Measurements from ENCODE around the gene NKX1-1.
"Not testable (repeated sequence)": the region's sequence is repeated elsewhere in the genome, so short reads cannot be mapped to it uniquely, and the experiment has no call there.

The NKX1-1 gene

GRCh38 chr4:1398681-1399507, 7.3 kb downstream of the NKX1-1 start:
- peaks cover under 1 to 12% of the 10 kb centered on the region in 2 donors for H3K36me3 ChIP-seq (ENCODE audit: control insufficient read depth in 1 of 2, insufficient read depth in 2 of 2, low read length in 2 of 2)
- no peaks in the 10 kb centered on the region for H3K4me1 ChIP-seq (ENCODE audit: control insufficient read depth in 1 of 2, insufficient read depth in 2 of 2, low read length in 2 of 2)
- peaks cover 11 to 14% of the 10 kb centered on the region in 2 donors for H3K9me3 ChIP-seq (ENCODE audit: control insufficient read depth in 1 of 2, low read length in 2 of 2)
- peaks cover 19 to 25% of the 10 kb centered on the region in 2 donors for H3K27me3 ChIP-seq (ENCODE audit: control insufficient read depth in 1 of 2, insufficient read depth in 2 of 2, low read length in 2 of 2)
- no peak overlapping the region for H3K9ac ChIP-seq (ENCODE audit: low read depth in 1 of 2, low read length in 2 of 2)
- no peak overlapping the region for H3K4me3 ChIP-seq (ENCODE audit: low read depth in 1 of 2, low read length in 2 of 2)
- H3K27ac ChIP-seq (ENCODE audit: low read depth, low read length), result no peak overlapping the region

- no peak overlapping the region for H3K27ac ChIP-seq (ENCODE audit: low read depth, low read length)
- H3K36me3 ChIP-seq (ENCODE audit: control insufficient read depth in 1 of 2, insufficient read depth in 2 of 2, low read length in 2 of 2), result peaks cover 13 to 21% of the 10 kb centered on the region in 2 donors
- no peak overlapping the region for H3K4me3 ChIP-seq (ENCODE audit: low read depth in 1 of 2, low read length in 2 of 2)
- peaks cover 10 to 17% of the 10 kb centered on the region in 2 donors for H3K27me3 ChIP-seq (ENCODE audit: control insufficient read depth in 1 of 2, insufficient read depth in 2 of 2, low read length in 2 of 2)
- H3K9ac ChIP-seq (ENCODE audit: low read depth in 1 of 2, low read length in 2 of 2), result no peak overlapping the region
- H3K9me3 ChIP-seq (ENCODE audit: control insufficient read depth in 1 of 2, low read length in 2 of 2), result peaks cover 11 to 17% of the 10 kb centered on the region in 2 donors
- H3K4me1 ChIP-seq (ENCODE audit: control insufficient read depth in 1 of 2, insufficient read depth in 2 of 2, low read length in 2 of 2), result no peaks in the 10 kb centered on the region
These were observed 9.3 kb downstream of the NKX1-1 start for GRCh38 chr4:1396806-1397455.

- Histone ChIP-seq H3K36me3 (ENCODE audit: control insufficient read depth in 1 of 2, insufficient read depth in 2 of 2, low read length in 2 of 2) (peaks cover 13 to 23% of the 10 kb centered on the region in 2 donors), H3K9me3 (ENCODE audit: control insufficient read depth in 1 of 2, low read length in 2 of 2) (peaks cover 11 to 17% of the 10 kb centered on the region in 2 donors), H3K4me3 (ENCODE audit: low read depth in 1 of 2, low read length in 2 of 2) (no peak overlapping the region), H3K27ac (ENCODE audit: low read depth, low read length) (no peak overlapping the region), H3K27me3 (ENCODE audit: control insufficient read depth in 1 of 2, insufficient read depth in 2 of 2, low read length in 2 of 2) (peaks cover 3 to 11% of the 10 kb centered on the region in 2 donors), H3K9ac (ENCODE audit: low read depth in 1 of 2, low read length in 2 of 2) (no peak overlapping the region), H3K4me1 (ENCODE audit: control insufficient read depth in 1 of 2, insufficient read depth in 2 of 2, low read length in 2 of 2) (no peaks in the 10 kb centered on the region)
These were observed 10.1 kb downstream of the NKX1-1 start for GRCh38 chr4:1395941-1396805.

DNA sequence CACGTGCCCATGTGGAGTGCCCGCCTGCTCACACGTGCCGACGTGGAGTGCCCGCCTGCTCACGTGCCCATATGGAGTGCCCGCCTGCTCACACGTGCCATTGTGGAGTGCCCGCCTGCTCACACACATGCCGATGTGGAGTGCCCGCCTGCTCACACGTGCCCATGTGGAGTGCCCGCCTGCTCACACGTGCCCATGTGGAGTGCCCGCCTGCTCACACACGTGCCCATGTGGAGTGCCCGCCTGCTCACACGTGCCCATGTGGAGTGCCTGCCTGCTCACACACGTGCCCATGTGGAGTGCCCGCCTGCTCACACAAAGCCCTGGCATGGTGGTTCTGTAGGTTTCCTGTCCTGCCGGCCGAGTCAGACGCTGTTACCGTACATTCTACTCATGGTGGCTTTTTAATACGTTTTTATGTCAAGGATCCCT, 10.8 kb downstream of the NKX1-1 start:
- not testable (repeated sequence) for H3K27me3 ChIP-seq (ENCODE audit: control insufficient read depth in 1 of 2, insufficient read depth in 2 of 2, low read length in 2 of 2); H3K4me1 ChIP-seq (ENCODE audit: control insufficient read depth in 1 of 2, insufficient read depth in 2 of 2, low read length in 2 of 2); H3K27ac ChIP-seq (ENCODE audit: low read depth, low read length); H3K9ac ChIP-seq (ENCODE audit: low read depth in 1 of 2, low read length in 2 of 2); H3K4me3 ChIP-seq (ENCODE audit: low read depth in 1 of 2, low read length in 2 of 2)
- Histone ChIP-seq H3K36me3 (ENCODE audit: control insufficient read depth in 1 of 2, insufficient read depth in 2 of 2, low read length in 2 of 2) (peaks cover 13 to 25% of the 10 kb centered on the region in 2 donors), H3K9me3 (ENCODE audit: control insufficient read depth in 1 of 2, low read length in 2 of 2) (peaks cover 11 to 17% of the 10 kb centered on the region in 2 donors)

- Histone ChIP-seq H3K9me3 (ENCODE audit: control insufficient read depth in 1 of 2, low read length in 2 of 2) (peaks cover 11 to 17% of the 10 kb centered on the region in 2 donors), H3K36me3 (ENCODE audit: control insufficient read depth in 1 of 2, insufficient read depth in 2 of 2, low read length in 2 of 2) (peaks cover 13 to 25% of the 10 kb centered on the region in 2 donors)
- not testable (repeated sequence) for H3K27me3 ChIP-seq (ENCODE audit: control insufficient read depth in 1 of 2, insufficient read depth in 2 of 2, low read length in 2 of 2); H3K27ac ChIP-seq (ENCODE audit: low read depth, low read length); H3K4me3 ChIP-seq (ENCODE audit: low read depth in 1 of 2, low read length in 2 of 2); H3K9ac ChIP-seq (ENCODE audit: low read depth in 1 of 2, low read length in 2 of 2); H3K4me1 ChIP-seq (ENCODE audit: control insufficient read depth in 1 of 2, insufficient read depth in 2 of 2, low read length in 2 of 2)
These were observed 11.5 kb downstream of the NKX1-1 start for GRCh38 chr4:1394554-1395388.

- Histone ChIP-seq H3K27ac (ENCODE audit: low read depth, low read length) (no peak overlapping the region), H3K9ac (ENCODE audit: low read depth in 1 of 2, low read length in 2 of 2) (no peak overlapping the region), H3K9me3 (ENCODE audit: control insufficient read depth in 1 of 2, low read length in 2 of 2) (peaks cover 14 to 17% of the 10 kb centered on the region in 2 donors), H3K4me1 (ENCODE audit: control insufficient read depth in 1 of 2, insufficient read depth in 2 of 2, low read length in 2 of 2) (no peaks in the 10 kb centered on the region), H3K4me3 (ENCODE audit: low read depth in 1 of 2, low read length in 2 of 2) (no peak overlapping the region), H3K27me3 (ENCODE audit: control insufficient read depth in 1 of 2, insufficient read depth in 2 of 2, low read length in 2 of 2) (no peaks in the 10 kb centered on the region), H3K36me3 (ENCODE audit: control insufficient read depth in 1 of 2, insufficient read depth in 2 of 2, low read length in 2 of 2) (peaks cover 13 to 25% of the 10 kb centered on the region in 2 donors)
These were observed 12.4 kb downstream of the NKX1-1 start for GRCh38 chr4:1393866-1394265.

DNA sequence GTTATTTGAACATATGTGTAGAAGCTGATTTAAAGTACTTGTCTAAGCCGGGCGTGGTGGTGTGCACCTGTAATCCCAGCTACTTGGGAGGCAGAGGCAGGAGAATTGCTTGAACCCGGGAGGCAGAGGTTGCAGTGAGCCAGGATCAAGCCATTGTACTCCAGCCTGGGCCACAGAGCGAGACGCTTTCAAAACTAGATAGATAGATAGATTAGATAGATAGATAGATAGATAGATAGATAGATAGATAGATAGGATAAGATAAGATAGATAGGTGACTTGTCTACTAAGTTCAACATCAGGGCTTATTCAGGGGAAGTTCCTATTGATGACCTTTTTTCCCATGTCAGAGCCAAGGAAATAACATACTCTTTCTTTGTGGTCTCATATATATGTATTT, 12.9 kb downstream of the NKX1-1 start:
- H3K27me3 ChIP-seq (ENCODE audit: control insufficient read depth in 1 of 2, insufficient read depth in 2 of 2, low read length in 2 of 2); H3K4me1 ChIP-seq (ENCODE audit: control insufficient read depth in 1 of 2, insufficient read depth in 2 of 2, low read length in 2 of 2); H3K4me3 ChIP-seq (ENCODE audit: low read depth in 1 of 2, low read length in 2 of 2); H3K9ac ChIP-seq (ENCODE audit: low read depth in 1 of 2, low read length in 2 of 2); H3K27ac ChIP-seq (ENCODE audit: low read depth, low read length): not testable (repeated sequence)
- Histone ChIP-seq H3K36me3 (ENCODE audit: control insufficient read depth in 1 of 2, insufficient read depth in 2 of 2, low read length in 2 of 2) (peaks cover 13 to 25% of the 10 kb centered on the region in 2 donors), H3K9me3 (ENCODE audit: control insufficient read depth in 1 of 2, low read length in 2 of 2) (peaks cover 17 to 21% of the 10 kb centered on the region in 2 donors)

DNA sequence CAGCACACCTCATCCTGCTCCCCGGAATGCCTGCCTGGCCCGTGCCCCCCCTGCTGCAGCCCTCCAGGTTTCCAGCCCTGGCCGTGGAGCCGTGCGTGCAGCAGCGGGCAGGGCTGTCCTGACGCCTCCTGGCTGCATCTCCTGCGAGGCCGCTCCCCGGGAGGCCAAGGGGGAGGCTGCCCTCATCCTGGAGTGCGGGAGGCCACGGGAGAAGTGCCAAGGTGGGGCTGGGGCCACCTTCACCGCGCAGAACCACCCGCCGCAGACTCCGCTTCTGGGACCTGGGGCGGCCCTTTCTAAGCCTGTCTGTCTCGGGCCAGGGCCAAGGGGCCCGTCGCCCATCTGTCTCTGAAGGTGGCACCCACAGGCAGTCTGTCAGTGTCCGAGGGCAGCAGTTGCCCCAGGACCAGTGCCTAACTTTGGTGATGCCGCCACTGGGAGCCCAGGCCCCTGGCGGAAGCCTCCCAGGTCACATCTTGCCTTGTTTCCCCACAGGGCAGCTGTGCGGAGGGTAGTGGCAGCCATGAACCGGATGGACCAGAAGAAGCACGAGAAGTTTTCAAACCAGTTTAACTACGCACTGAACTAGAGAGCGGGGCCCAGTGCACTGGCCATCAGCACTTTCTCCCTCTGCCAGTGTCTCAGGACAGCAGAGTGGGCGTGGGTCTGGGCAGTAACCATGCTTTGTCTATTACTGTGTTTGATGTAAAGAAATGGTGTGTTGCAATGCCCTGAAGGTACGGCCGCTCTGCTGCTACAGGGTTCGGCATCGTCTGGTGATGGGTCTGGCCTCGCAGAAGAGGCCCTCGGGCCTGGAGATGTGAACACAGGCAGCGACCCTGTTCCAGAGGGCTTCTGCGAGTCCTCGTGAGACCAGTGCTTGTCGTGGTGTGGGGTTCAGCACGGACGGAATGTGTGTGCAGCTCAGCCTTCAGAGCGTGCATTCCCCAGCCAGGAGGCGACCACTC, 20.6 kb downstream of the NKX1-1 start:
- Histone ChIP-seq H3K9ac (ENCODE audit: low read depth in 1 of 2, low read length in 2 of 2) (no peak overlapping the region), H3K4me3 (ENCODE audit: low read depth in 1 of 2, low read length in 2 of 2) (no peak overlapping the region), H3K9me3 (ENCODE audit: control insufficient read depth in 1 of 2, low read length in 2 of 2) (peaks cover 7 to 8% of the 10 kb centered on the region in 2 donors), H3K27ac (ENCODE audit: low read depth, low read length) (no peak overlapping the region), H3K27me3 (ENCODE audit: control insufficient read depth in 1 of 2, insufficient read depth in 2 of 2, low read length in 2 of 2) (no peaks in the 10 kb centered on the region), H3K36me3 (ENCODE audit: control insufficient read depth in 1 of 2, insufficient read depth in 2 of 2, low read length in 2 of 2) (peaks cover 3 to 31% of the 10 kb centered on the region in 2 donors), H3K4me1 (ENCODE audit: control insufficient read depth in 1 of 2, insufficient read depth in 2 of 2, low read length in 2 of 2) (no peaks in the 10 kb centered on the region)

Measured in duodenal mucosa (tissue), 2 donors.